ENCODE results near the gene BDH2.

BDH2 gene

DNA sequence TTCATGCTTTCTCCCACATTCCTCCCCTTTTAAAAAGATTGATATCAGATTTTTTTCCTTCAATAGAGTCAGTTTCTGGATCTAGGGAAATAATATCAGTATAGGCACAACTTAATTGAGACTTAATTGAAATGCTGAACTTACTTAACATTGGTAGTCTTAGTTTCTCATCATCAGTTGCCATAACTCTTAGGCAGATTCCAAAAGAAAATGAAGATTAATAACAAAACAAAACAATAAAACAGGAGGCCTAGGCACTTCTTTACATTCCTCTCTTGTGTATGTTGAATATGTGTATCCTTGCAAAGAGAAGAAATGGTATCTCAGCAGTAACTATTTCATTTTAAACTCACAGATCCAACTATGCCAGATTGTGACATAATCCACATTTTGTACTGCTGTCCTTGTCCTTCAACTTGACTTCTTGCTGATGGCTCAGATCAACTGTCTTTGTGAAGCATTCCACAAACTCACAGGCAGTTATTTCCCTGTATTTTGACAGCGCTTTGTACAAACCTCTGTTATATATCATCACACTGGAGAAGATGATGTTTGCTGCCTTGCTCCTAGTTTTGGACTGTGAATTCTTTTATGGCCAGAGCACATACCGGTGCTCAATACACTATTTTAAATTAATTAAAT is 14.0 kb downstream of the BDH2 start:
- no peak overlapping the region for H3K27ac ChIP-seq
- TF ChIP-seq, protein P1, sequence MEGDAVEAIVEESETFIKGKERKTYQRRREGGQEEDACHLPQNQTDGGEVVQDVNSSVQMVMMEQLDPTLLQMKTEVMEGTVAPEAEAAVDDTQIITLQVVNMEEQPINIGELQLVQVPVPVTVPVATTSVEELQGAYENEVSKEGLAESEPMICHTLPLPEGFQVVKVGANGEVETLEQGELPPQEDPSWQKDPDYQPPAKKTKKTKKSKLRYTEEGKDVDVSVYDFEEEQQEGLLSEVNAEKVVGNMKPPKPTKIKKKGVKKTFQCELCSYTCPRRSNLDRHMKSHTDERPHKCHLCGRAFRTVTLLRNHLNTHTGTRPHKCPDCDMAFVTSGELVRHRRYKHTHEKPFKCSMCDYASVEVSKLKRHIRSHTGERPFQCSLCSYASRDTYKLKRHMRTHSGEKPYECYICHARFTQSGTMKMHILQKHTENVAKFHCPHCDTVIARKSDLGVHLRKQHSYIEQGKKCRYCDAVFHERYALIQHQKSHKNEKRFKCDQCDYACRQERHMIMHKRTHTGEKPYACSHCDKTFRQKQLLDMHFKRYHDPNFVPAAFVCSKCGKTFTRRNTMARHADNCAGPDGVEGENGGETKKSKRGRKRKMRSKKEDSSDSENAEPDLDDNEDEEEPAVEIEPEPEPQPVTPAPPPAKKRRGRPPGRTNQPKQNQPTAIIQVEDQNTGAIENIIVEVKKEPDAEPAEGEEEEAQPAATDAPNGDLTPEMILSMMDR (conservative IDR thresholded peaks at IDR 0.05) = no peak

DNA sequence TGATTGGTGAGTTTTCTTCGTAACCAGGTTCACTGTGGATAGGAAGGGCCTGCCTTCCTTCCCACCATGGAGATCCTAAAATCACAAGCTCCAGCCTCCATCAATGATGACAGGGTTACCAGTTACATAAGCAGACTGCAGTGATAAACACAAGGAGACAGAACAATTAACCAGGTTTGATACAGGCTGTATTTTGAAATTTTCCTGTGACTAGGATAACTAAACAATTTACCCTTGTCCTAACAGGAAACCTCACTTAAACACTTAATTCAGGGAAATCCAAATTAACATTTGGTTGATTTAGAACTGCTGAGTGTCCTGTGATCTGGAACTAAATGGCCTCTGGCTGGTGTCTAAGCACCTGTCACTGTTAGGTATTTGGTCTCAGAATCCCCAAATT is 20.0 kb downstream of the BDH2 start:
- TF ChIP-seq, protein P1 (conservative IDR thresholded peaks at IDR 0.05) = no peak
- no peak overlapping the region for H3K27ac ChIP-seq

GRCh38 chr4:103076747-103077347 is 22.8 kb downstream of the BDH2 start, which contains the start of gene SLC9B2:
Gene SLC9B2 (minus strand): TSS chr4:103076761. CDS start chr4:103067550, 9,211 bp downstream.
- peak within 1 kb of the TSS; percentile 84 for H3K27ac ChIP-seq
- TF ChIP-seq, protein P1 (conservative IDR thresholded peaks at IDR 0.05) = no peak

- peak overlapping the region; percentile 84 for H3K27ac ChIP-seq
- TF ChIP-seq, protein P1 (conservative IDR thresholded peaks at IDR 0.05) = 0 out of 2 replicates have a peak, but pooled peaks have one; percentile 9
Measured at GRCh38 chr4:103075894-103076746, 23.5 kb downstream of the BDH2 start.

GRCh38 chr4:103075435-103075893 is 24.2 kb downstream of the BDH2 start:
- TF ChIP-seq, protein P1 (conservative IDR thresholded peaks at IDR 0.05) = no peak
- peak overlapping the region; percentile 84 for H3K27ac ChIP-seq

- TF ChIP-seq, protein P1 (conservative IDR thresholded peaks at IDR 0.05) = no peak
- no peak overlapping the region for H3K27ac ChIP-seq
Measured at GRCh38 chr4:103074744-103075434, 24.7 kb downstream of the BDH2 start.
